CD4-positive, alpha-beta T cell treated with Interleukin-17A for 1 hour (primary cell): Measurements from ENCODE around the gene KRTAP19-3.
"Not testable (repeated sequence)": the region's sequence is repeated elsewhere in the genome, so short reads cannot be mapped to it uniquely, and the experiment has no call there.

ENCODE experiments used
- DNase-seq: peaks from one replicate; pipeline ENCODE4 v3.0.0-alpha.2; 2020

Gene KRTAP19-3

GRCh38 chr21:30491963-30492428, at the start of gene KRTAP19-3:
KRTAP19-3 (minus strand) TSS chr21:30492013; CDS start chr21:30491957, 56 bp downstream.
- no peak for DNase-seq

GRCh38 chr21:30518876-30519275, 27.1 kb upstream of the KRTAP19-3 start:
- DNase-seq: no peak

DNA sequence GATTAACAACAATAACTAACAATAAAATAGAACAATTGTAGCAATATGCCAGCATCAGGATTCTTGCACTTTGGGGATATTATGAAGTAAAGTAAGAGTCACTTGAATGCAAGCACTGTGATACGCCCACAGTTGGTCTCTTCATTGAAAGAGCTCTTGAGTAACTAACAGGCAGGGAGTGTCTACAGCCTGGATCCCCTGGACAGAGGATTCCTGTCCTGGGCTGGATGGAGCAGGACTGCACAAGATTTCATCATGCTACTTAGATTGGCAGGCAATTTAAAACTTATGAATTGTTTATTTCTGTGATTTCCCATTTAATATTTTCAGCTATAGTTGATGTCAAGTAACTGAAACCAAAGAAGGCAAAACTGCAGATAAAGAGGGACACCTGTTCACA, 23.9 kb upstream of the KRTAP19-3 start:
- DNase-seq: no peak

DNA sequence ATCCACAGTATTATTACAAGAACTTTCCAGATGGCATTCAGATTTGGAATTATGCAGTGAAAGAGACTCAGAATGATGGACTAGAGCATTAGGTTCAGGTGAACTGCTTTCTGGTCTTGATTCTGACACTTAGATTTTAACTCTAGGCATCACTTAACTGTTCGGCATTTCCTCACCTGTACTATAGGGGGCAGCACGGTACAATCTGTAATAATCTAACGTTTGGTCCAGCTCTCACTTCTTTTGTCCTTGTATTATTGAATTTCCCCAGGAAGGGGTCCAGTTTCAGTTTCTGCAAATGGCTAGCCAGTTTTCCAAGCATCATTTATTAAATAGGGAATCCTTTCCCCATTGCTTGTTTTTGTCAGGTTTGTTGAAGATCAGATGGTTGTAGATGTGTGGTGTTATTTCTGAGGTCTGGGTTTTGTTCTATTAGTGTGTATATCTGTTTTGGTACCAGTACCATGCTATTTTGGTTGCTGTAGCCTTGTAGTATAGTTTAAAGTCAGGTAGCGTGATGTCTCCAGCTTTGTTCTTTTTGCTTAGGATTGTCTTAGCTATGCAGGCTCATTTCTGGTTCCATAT, 13.9 kb upstream of the KRTAP19-3 start:
- not testable (repeated sequence) for DNase-seq

DNA sequence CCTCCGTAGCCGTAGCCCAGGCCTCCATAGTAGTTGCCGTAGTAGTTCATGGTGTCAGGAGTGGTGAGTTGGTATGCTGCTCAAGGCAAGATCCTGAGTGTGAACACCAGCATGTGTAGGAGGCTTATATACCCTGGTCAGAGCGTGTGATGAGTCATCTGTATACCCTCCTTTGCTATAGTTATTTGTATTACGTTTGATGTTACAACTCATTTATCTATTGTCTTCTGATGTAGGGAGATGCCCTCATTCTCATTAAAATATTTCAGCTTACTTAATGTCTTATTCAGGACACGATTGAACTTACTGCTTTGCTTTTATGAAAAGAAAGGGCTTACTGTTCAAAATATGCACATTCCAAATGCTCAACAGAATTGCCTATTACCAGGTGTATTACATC, 10.2 kb upstream of the KRTAP19-3 start, which contains the start of gene KRTAP19-5:
TSS of gene KRTAP19-5 (minus strand) at position 101 of the 400 bp plus-strand sequence. CDS start at position 50, 51 bp downstream.
- DNase-seq: no peak

DNA sequence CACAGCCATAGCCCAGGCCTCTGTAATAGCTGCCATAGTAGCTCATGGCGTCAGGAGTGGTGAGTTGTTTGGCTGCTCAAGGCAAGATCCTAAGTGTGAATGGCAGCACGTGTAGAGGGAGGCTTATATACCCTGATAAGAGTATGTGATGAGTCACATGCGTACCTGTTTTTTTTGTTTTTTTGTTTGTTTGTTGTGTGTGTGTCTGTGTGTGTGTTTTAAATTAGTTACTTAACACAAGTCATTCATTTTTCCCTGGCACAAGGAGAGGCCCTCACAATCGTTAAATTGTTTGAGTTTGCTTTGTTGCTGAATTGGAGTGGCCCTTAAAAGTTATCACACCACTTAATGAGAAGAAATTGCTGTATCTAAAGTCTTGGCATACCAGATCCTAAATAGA, 5.3 kb upstream of the KRTAP19-3 start, which contains the start of gene KRTAP19-4:
TSS of gene KRTAP19-4 (minus strand) at position 101 of the 400 bp plus-strand sequence. CDS start at position 46, 55 bp downstream.
- no peak for DNase-seq

DNA sequence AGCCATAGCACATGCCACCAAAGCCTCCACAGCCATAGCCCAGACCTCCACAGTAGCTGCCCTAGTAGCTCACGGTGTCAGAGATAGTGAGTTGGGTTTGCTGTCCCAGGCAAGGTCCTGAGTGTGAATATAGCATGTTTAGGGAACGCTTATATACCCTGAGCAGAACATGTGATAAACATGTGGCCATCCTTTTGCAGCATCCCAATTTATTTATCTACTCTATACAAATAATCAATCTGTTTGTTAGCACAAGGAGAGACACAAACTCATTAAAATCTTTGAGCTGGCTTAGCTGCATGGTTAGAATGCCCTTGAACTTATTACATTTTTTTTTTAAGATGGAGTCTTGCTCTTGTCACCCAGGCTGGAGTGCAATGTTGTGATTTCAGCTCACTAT, 4.5 kb downstream of the KRTAP19-3 start, which contains the start of gene KRTAP19-2:
TSS of gene KRTAP19-2 (minus strand) at position 101 of the 400 bp plus-strand sequence. CDS start at position 13, 88 bp downstream.
- DNase-seq: no peak

- DNase-seq: no peak
Measured at GRCh38 chr21:30486180-30486579, 5.6 kb downstream of the KRTAP19-3 start.

DNA sequence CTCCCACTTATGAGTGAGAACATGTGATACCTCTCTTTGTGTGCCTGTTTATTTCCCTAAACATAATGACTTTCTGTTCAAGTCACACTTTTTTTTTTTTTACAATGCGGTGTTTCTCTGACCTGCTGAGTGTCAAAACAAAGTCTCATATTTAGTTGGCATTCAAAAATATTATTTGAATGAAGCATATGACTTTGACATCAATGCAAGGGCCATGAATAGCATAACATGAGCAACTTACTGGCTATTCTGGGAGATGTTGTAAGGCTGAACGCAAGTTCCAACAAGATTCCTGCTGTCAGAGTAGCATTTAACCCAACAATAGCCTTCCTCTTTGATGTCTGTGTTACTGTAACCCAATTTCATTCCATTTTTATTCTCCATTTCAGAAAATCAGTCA, 9.7 kb downstream of the KRTAP19-3 start:
- DNase-seq: no peak

GRCh38 chr21:30480145-30480544, 11.7 kb downstream of the KRTAP19-3 start, which contains the start of gene KRTAP19-1:
KRTAP19-1 (minus strand) TSS chr21:30480367; CDS start chr21:30480317, 50 bp downstream.
- DNase-seq: no peak

DNA sequence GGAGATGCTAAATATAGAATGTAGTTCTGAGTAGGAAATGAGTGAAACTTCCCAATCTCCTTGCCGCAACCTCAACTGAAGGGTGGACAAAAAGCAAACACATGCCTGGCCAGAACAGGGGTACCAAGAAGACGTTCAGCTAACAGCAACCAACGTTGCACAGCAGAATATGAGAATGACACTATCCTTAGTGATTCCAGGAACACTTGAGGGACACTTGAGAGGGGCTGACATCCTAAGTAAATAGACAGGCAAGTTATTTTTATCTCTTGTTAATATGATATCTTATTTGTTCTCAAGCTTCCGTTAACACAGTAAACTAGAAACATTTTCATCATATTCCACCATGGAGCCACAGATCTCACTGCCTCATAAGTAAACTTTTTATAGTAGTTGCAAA, 12.6 kb downstream of the KRTAP19-3 start:
- DNase-seq: no peak

DNA sequence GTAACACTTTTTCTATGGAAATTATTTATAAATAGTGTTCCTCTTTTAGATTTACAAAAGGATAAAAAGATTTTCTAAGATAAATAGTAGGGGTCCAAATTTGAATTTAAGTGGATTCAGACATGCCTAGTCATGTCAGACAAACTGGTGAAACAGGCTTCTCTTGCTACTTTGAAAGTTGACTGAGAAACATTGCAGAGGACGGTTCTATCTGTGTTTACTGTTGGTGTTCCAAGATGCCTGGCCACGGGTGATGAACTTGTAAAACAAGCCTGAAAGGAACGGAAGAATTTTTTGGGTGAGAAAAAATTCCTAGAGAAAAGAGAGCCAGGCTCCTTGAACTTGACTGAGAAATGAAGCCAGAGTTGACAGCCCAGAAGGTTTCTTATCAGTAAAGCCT, 13.8 kb downstream of the KRTAP19-3 start:
- DNase-seq: no peak

DNA sequence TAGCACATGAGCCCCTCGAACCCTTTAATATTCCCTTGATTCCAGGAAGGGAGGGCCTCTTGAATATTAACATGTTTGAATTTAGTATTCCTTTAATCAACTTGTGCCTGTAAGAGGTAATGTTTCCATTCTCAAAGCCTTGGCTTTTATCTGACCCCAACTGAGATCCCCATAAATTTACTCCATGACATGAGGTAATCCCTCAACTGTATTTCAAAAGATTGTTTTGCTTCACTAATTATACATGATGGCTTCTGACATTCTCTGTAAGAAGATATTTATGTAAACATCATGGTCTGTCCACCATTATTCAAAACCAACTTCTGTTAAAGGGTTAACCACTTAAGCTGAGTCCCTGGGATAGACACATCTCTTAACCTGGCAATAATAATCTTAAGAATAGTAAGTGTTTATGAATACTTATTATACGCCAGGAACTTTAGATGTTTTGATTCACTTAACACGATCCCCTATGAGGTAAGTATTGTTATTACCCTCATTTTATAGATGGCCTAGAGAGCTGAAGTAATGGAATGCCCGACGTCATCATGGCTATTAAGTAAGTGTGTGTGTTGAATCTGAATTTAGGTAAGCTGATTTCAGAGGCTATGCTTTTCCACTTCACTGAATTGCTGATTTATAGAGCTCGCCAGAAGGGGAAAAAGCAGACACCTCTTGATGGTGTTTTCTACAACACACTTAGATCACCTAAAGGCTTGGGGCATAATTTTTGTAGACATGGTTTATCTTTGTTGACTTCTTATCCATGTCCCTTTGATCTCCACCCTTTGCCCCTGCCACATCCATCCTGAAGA, 22.7 kb downstream of the KRTAP19-3 start:
- no peak for DNase-seq

DNA sequence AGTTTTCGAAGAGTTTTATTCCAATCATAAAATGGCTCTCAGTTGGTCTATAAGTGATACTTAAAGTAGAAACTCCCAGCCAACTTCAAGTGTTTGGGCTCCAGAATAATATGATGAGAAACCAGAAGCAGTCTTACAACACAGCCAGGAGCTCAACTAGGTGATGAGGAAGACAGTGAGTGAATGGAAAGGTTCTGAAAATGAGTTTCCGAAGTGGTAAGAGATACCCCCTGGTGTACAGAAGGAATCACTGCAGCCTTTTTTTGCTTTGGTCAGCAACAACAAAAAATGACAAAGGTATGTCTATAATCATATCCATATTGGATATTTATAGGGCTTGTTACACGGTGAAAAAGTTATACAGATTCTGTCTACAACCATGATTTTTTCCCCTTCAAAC, 28.1 kb downstream of the KRTAP19-3 start:
- no peak for DNase-seq

- no peak for DNase-seq
Measured at GRCh38 chr21:30448514-30448913, 43.3 kb downstream of the KRTAP19-3 start.

- no peak for DNase-seq
Measured at GRCh38 chr21:30447056-30447455, 44.8 kb downstream of the KRTAP19-3 start.

DNA sequence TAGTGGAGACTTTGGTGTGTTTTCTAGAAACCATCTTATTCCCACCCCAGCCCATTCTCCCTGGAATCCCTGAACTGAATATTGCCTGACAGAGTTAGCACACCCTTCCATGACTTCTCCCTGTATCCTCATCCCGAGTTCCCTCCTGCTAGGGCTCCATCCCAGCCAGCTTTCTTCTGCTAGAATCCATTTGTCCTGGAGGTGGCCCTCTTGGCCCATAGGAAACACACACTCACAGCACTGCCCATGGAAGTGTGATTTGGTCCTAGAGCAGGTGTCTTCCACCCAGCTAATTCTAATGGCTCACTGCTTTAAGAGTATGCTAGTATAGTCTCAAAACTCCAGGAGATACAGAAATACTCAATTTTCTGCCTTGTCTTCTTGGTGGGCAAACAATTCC, 47.6 kb downstream of the KRTAP19-3 start:
- DNase-seq: no peak

DNA sequence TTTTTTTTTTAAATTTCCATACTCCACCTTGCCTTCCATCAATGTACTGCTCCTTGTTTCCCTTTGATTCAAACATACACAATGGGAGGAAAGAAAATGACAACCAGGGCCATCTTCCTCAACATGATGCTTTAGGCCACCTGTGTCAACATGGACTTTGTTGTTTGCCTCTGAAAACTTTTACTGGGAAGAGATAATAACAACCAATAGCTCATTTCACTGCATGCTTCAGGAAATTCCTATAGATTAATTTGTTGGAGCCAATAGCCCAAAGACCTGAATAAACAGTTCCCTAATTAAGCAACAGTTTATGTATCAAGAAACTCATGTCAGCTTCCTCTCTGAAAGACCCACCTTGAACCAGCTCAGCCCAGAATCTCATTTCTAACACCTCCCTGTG, 48.6 kb downstream of the KRTAP19-3 start:
- no peak for DNase-seq
